Neutrophil (primary cell): ENCODE results near the gene ZNF346.

ENCODE experiments used
- H3K27ac ChIP-seq: fragments of 200-600 bp; sonication (generic); 2 replicates; pipeline ENCODE4 v1.5.1; 2016; ENCODE audit warnings: mild to moderate bottlenecking, moderate library complexity
- H3K27me3 ChIP-seq: fragments of 200-600 bp; sonication (generic); 2 replicates; pipeline ENCODE4 v1.6.0; 2016; ENCODE audit warnings: mild to moderate bottlenecking
- H3K36me3 ChIP-seq: fragments of 200-600 bp; sonication (generic); 2 replicates; pipeline ENCODE4 v1.5.1; 2017
- H3K4me1 ChIP-seq, 2 experiments: fragments of 200-600 bp in 1 of 2; sonication (generic) in 1 of 2; 1 replicate in 1 of 2; 2 replicates in 1 of 2; pipeline versions ENCODE4 v1.5.1 to v1.6.1; 2013 to 2016; ENCODE audit warnings: low read depth in 1 of 2, low read length in 1 of 2, mild to moderate bottlenecking in 1 of 2, moderate library complexity in 1 of 2; ENCODE audit not compliant: control insufficient read depth in 1 of 2, insufficient read depth in 1 of 2
- H3K4me3 ChIP-seq, 2 experiments: fragments of 200-600 bp in 1 of 2; sonication (generic) in 1 of 2; 1 replicate in 1 of 2; 2 replicates in 1 of 2; pipeline ENCODE4 v1.5.1; 2013 to 2016; ENCODE audit warnings: low read depth in 1 of 2, low read length in 1 of 2, mild to moderate bottlenecking in 1 of 2, moderate library complexity in 1 of 2
- H3K9me3 ChIP-seq: fragments of 200-600 bp; sonication (generic); 2 replicates; pipeline ENCODE4 v1.5.1; 2016
- CTCF ChIP-seq: fragments of 200-600 bp; sonication (generic); IDR thresholded peaks from 2 replicates; pipeline ENCODE4 v1.5.1; 2016; ENCODE audit warnings: antibody characterized with exemption

Gene ZNF346

GRCh38 chr5:177089127-177089526, 66.6 kb downstream of the ZNF346 start:
- no peak for TF ChIP-seq CTCF
- Histone ChIP-seq H3K9me3 (no peaks in the 10 kb centered on the region), H3K27me3 (peaks cover 66% of the 10 kb centered on the region), H3K4me1 (peaks cover 10 to 11% of the 10 kb centered on the region in 2 experiments), H3K4me3 (no peak overlapping the region), H3K36me3 (no peaks in the 10 kb centered on the region), H3K27ac (no peak overlapping the region)

- TF ChIP-seq CTCF = no peak
- no peak overlapping the region for H3K4me3 ChIP-seq
- peaks cover 17 to 18% of the 10 kb centered on the region in 2 experiments for H3K4me1 ChIP-seq
- H3K9me3 ChIP-seq = no peaks in the 10 kb centered on the region
- H3K27ac ChIP-seq = no peak overlapping the region
- peaks cover 58% of the 10 kb centered on the region for H3K27me3 ChIP-seq
- no peaks in the 10 kb centered on the region for H3K36me3 ChIP-seq
Measured at GRCh38 chr5:177089825-177090641, 67.5 kb downstream of the ZNF346 start.

- no peak overlapping the region for H3K27ac ChIP-seq
- TF ChIP-seq CTCF = no peak
- H3K4me1 ChIP-seq = peaks cover 17 to 18% of the 10 kb centered on the region in 2 experiments
- H3K9me3 ChIP-seq = no peaks in the 10 kb centered on the region
- H3K4me3 ChIP-seq = no peak overlapping the region
- no peaks in the 10 kb centered on the region for H3K36me3 ChIP-seq
- H3K27me3 ChIP-seq = peaks cover 50% of the 10 kb centered on the region
Measured at GRCh38 chr5:177090813-177091212, 68.3 kb downstream of the ZNF346 start.

- Histone ChIP-seq H3K36me3 (no peaks in the 10 kb centered on the region), H3K9me3 (no peaks in the 10 kb centered on the region), H3K27ac (no peak overlapping the region), H3K4me3 (no peak overlapping the region), H3K4me1 (peaks cover 17 to 18% of the 10 kb centered on the region in 2 experiments), H3K27me3 (peaks cover 46% of the 10 kb centered on the region)
- no peak for TF ChIP-seq CTCF
Measured at GRCh38 chr5:177091232-177091631, 68.7 kb downstream of the ZNF346 start.

- TF ChIP-seq CTCF = no peak
- Histone ChIP-seq H3K9me3 (no peaks in the 10 kb centered on the region), H3K36me3 (no peaks in the 10 kb centered on the region), H3K27me3 (peaks cover 34% of the 10 kb centered on the region), H3K4me3 (no peak overlapping the region), H3K4me1 (peaks cover 9 to 12% of the 10 kb centered on the region in 2 experiments), H3K27ac (no peak overlapping the region)
Measured at GRCh38 chr5:177092178-177093081, 69.9 kb downstream of the ZNF346 start.
